GM21786 (cell line): ENCODE measurements around the gene ITGB3.
"Not testable (repeated sequence)": the region's sequence is repeated elsewhere in the genome, so short reads cannot be mapped to it uniquely, and the experiment has no call there.

Experiments
- ATAC-seq: cut with Tn5 transposase; IDR thresholded peaks from one replicate; pipeline ENCODE4 v1.9.1; 2021; ENCODE audit not compliant: unreplicated experiment

The ITGB3 gene

DNA sequence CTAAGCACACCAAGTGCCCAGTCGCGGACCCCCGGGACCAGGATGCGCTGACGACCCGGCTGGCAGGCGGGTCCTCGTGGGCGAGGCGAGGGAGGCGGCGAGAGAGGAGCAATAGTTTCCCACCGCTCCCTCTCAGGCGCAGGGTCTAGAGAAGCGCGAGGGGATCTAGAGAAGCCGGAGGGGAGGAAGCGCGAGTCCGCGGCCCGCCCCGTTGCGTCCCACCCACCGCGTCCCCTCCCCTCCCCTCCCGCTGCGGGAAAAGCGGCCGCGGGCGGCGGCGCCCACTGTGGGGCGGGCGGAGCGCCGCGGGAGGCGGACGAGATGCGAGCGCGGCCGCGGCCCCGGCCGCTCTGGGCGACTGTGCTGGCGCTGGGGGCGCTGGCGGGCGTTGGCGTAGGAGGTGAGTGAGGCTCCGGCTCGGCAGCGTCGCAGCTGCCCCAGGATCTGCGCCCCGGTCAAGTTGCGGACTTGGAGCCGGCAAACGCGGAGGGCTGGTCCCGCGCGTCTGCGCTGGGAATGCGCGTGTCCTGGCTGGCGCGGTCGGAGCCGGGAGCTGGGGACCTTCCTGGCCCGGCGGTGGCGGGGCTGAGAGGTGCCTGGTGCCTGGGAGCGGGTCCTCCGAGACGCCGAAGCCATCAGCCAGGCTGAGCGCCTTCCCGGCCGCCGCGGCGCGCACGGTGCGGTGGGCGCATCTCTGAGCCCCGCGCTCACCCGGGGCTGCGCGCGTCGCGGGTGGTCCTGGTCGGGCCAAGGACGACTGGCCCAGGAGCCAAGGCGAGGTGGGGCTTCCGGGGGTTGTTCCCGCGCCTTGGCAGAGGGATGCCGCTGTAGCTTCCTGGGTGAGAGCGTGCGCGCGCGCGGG, at the start of gene ITGB3:
Gene ITGB3 (plus strand): TSS at position 287 of the 862 bp plus-strand sequence. CDS start 35 bp downstream, at position 322.
- peak; percentile 55 for ATAC-seq

DNA sequence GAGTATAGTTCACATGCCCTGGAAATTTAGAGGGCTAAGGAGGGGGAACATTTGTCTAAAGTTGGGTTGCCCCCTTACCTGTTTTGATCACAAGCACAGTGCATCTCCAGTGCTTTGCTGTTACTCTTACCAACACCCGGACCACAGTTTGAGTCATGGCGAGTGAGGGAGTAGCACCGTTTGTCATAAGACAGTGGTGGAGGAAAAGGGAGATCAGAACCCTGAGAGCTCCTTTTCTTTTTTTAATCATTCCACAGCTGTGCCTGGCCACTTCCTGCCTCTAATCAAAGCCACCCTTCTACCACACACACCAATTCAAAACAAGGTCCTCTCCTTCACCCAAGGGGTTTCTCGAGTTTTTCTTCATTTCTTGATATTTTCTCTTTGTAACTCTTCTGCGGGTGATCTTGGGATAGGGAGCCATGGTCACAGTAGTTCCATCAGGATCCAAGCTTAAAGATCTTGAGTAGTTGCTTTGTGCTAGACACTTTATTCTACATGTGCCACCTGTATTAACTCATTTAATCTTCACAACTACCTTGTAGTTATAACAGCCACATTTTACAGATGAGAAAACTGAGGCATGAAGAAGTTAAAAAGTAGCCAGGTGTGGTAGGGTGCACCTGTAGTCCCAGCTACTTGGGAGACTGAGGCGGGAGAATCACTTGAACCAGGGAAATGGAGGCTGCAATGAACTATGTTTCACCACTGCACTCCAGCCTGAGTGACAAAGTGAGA, 49.5 kb upstream of the ITGB3 start:
- ATAC-seq = no peak

DNA sequence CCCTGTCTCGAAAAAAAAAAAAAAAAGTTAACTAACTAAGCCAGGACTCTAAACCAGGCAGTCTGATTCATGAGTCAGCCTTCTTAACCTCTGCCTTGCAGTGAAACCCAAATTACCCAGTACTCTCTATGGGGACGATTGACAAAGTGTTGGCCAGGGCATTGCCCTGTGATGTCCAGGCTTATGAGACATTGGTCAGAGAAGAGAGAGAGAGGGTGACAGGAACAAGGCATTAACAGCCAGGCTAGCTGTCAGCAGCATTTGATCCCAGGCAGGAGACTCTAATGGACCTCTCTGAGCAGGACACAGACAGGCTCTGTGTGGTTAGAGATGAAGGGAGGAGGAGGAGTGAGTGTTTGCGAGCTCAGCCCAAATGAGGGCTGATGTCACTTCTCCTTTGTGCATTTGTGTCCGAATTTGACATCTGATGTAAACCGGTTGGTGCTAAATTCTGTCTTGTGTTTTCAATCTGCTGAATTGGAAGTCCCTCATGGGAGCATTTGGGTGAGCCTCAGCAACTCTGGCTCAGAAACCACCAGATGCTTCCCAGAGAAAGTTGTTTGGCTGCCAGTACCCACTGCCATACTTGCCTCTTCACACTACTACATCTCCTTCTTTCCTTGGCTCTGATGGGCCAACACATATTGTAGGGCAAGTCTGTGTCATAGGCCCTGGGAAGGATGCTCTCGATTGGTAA, 48.8 kb upstream of the ITGB3 start:
- ATAC-seq = no peak

DNA sequence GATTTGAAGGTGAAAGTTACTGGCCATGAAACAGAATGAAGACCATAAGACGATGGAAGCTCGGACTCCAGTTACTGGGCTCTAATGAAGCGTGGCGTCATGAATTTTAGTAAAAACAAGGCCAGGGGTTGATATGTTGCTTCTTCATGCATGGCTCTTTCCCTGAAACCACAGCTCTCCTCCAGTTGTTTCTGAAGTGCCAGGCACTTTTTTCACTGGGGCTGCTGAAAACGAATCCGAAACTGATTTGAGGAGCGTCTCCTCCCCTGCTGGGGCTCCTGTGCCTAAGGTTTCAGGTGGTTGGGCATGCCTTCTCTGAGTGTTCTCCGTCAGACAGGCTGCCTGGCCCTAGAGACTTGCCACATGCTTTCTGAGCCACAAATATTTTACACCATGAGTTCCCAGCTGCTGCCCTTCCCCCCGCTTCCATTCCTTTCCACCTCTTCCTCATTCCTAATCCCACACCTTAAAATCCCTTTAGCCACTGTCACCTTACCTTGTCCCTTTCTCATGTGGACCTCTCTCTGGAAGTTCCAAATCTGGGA, 48.1 kb upstream of the ITGB3 start:
- no peak for ATAC-seq

GRCh38 chr17:47207143-47208067, 46.2 kb upstream of the ITGB3 start:
- ATAC-seq = no peak

DNA sequence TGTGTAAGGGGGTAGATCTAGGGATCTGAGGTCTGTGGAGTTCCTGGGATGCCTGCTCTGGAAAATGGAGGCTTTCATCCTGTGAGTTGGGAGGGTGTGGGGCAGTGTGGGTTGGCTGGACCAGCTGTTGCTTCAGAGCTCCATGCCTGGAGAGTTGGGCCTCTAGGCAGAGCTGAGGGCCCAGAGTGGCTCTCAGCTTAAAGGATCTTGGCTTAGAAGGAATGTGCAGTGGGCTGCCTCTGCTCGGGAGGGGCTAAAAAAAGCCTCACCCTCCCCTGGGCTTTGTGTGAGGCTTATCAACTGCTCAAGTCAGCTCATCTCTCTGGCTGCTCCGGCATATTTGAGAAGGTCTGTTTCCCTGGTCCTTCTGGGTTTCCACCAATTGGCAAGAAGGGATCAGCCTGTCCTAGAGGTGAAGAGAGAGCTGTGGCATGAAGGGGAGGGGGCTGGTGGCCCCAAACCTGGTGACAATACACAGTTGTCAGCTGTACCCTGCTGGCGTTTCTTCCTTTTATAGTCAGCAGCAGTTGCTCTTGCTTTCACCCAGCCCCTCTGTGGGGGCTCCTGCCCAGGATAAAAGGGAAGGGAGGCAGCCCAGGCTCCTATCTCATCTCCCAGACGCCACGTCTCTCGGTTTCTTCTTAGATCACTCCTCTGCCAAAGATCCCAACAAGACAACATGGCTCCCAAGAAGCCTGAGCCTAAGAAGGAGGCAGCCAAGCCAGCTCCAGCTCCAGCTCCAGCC, 44.7 kb upstream of the ITGB3 start, which contains the start of gene MYL4:
Gene MYL4 (plus strand): TSS at position 605 of the 745 bp plus-strand sequence. CDS start 75 bp downstream, at position 680.
- ATAC-seq = no peak

GRCh38 chr17:47209499-47209898, 44.1 kb upstream of the ITGB3 start:
- no peak for ATAC-seq

GRCh38 chr17:47210105-47210504, 43.5 kb upstream of the ITGB3 start:
- no peak for ATAC-seq

DNA sequence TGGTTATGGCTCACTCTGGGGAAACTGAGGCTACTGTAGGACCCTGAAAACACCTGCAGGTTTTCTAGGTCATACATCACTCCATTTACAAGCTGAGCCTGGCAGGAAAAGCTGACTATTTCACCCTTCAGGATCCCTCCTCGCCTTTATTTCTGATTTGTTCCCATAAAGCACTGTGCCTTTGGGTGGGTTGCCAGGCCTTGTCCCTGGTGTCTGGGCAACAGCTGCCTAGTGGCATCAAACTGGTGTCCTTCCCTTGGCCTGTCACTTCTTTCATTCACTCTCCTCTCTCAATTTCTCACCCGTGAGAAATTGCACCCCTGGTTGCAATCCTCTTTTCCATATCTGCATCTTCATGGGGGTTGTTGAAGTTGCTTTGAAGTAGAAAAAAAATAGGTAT, 42.8 kb upstream of the ITGB3 start:
- ATAC-seq = no peak

GRCh38 chr17:47212458-47212857, 41.2 kb upstream of the ITGB3 start:
- ATAC-seq = no peak

DNA sequence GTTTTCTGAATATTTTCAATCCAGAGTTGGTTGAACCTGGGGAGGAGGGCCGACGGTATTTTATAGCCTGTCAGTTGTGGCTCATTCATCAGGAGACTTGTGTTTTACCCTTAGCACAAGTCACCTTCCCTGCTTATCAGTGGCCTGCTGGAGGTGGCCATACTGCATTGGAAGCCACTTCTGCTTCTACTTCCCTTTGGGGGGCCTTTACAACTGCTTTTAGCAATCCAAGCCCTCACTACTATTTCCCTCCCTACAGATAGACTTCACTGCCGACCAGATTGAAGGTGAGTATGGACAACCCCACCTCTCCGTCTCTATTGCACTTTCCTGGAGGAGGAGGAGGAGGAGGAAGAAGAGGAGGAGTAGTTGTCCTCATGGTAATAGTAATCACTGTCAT, 40.1 kb upstream of the ITGB3 start:
- no peak for ATAC-seq

GRCh38 chr17:47214931-47215330, 38.7 kb upstream of the ITGB3 start:
- ATAC-seq = no peak

DNA sequence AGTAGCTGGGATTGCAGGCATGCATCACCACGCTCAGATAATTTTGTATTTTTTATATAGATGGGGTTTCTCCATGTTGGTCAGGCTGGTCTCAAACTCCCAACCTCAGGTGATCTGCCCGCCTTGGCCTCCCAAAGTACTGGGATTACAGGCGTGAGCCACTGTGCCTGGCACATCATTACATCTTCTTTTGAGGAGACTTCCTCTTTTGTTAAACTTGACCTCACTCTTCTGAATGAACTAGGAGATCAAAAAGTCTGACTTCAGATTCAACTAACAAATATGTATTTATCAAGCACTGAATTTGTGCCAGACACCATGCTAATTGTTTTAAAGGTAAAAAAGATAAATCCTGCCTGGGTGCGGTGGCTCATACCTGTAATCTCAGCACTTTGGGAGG, 36.8 kb upstream of the ITGB3 start:
- ATAC-seq = not testable (repeated sequence)

- ATAC-seq = not testable (repeated sequence)
Measured at GRCh38 chr17:47217279-47217678, 36.3 kb upstream of the ITGB3 start.

DNA sequence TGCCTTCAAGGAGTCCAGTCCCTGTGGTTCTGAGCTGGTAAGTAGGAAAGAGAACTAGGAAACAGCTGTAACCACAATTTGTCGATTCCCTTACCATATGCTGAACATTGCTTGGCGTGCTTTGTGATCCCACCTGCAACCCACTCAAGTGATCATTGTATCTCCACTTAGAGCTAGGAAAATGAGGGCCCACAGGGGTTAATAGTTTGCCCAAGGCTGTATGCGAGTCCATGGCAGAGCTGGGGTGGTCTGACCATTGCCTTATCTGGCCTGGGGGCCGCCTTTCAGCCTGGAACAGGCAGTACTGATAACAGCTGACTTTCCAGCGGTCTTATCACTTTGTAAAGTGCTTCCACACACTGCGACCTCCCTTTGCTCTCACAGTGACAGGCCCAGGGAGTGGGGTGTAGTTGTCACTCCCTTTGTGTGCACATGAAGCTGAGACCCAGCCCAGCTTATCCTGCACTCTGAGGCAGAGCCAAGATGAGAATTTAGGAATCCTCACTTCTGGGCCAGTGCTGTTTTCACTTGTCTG, 34.7 kb upstream of the ITGB3 start:
- no peak for ATAC-seq

GRCh38 chr17:47219621-47220475, 33.8 kb upstream of the ITGB3 start:
- ATAC-seq = no peak

- ATAC-seq = no peak
Measured at GRCh38 chr17:47220531-47220999, 33.1 kb upstream of the ITGB3 start.

DNA sequence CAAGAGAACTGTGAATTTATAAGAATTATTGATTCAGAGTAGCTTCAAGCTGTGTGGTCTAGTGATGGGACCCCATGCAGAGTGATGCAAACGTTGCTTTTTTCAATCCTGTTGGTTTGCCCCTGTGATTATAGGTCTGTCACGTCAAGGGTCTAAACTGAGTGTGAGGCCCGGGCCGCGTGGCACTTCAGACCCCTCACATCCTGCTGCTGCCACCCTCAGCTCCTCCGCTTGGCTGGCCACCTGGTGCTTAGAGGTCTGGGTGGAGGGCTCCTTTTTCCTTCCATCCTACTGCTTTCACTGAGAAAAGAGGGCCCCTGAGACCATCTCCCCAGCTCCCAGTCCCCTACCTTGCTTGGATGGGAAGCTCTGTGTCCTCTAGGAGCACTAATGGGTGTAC, 32.5 kb upstream of the ITGB3 start:
- ATAC-seq = no peak
